Tongue (tissue), 2 donors: ENCODE measurements around the gene FBXL16. TPM values are rescaled to one million over a fixed set of nuclear protein-coding genes. Genes with fewer than 3 reads are reported as not detected.

Experiments
- DNase-seq: peaks from one replicate; pipeline ENCODE4 v3.0.0-alpha.2; 2015
- total RNA-seq: library from RNA; depleted of rRNA; stranded (reverse); fragments of >200 nt; gene quantifications from one replicate; pipeline ENCODE4 v1.2.3, GENCODE V29; 2014

FBXL16 gene
- total RNA-seq, 1 donor from 2014 or later, result 1.3 TPM

DNA sequence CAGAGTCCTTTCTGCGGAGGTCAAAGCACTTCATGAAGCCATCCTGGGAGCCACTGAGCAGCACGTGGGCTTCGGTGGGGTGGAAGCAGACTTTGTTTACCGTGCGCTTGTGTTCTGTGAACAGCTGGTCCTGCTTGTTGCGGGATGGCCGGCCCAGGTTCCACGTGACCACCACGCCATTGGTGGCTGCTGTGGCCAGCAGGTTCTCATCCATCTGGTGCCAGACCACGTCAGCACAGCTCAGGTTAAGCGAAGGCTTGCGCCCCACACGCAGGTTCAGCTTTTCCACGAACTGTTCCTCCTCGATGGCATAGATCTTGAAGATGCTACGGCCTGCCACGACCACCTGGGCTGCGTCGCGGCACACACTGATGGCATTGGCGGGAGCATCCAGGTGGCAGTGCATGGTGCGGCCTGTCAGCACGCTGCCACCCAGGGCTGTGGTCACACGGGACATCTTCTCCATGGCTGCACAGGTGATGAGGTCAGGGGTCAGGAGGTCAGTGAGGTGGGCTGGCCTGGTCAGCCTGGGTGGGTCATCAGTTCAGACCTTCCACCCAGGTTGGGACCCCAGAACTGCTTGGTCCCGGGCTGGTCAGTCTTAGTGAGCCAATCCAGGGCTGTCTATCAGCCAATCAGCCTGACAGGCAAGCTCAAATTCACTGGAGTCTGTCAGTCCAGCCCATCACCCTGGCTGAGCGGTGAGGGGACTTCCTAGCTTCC is 16.3 kb downstream of the FBXL16 start:
- no peak for DNase-seq

DNA sequence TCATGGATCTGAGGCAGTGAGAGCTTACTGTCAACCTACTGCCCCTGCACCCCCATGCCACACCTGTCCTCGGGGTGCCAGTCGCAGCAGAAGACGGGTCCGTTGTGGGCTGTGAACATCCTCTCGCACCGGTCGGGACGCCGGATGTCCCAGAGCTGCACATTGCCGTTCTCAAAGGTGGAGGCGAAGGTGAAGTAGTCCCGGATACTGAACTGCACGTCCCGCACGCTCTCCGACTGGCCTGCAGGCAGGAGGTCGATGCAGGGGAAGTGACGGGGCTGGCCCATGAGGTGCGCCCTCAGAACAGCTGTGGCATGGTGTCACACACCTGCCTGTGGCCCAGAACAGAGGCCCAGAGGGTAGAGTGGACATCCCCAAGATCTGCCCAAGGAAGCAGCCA is 18.1 kb downstream of the FBXL16 start:
- no peak for DNase-seq

- no peak for DNase-seq
These were observed 18.9 kb downstream of the FBXL16 start for GRCh38 chr16:686459-687260.

- no peak for DNase-seq
These were observed 19.6 kb downstream of the FBXL16 start for GRCh38 chr16:685967-686366.

DNA sequence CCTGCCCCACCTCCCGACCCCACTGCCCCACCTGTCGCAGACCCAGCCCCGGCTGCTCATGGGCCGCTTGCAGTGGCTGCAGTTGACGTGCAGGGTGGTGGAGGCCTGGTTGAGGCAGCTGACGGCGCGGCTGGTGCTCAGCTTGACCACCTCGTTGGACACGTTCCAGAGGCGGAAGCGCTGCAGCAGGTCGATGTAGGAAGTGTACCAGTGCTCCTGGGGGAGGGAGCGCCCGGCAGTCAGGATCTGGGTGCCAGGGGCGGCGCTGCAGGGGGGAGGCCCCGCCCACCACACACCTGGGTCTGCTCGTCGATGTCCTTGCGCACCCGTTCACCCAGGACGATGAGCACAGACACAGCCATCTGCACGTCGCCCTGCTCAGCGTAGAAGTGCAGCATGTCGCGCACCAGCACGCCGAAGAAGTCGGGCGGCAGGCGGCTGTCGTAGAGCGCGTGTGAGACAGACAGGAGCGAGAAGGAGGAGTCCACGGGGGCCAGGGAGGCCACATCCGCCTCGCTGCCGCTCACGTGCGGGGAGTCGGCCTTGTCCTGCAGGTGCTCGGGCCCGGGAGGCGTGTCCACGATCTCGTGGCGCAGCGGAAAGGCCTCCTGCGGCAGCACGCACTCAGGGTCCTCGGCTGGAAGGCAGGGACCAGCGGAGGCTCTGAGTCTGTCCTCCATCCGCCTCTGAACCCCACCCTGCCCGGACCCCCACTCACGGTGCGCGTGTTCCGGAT is 20.5 kb downstream of the FBXL16 start:
- DNase-seq, result no peak

DNA sequence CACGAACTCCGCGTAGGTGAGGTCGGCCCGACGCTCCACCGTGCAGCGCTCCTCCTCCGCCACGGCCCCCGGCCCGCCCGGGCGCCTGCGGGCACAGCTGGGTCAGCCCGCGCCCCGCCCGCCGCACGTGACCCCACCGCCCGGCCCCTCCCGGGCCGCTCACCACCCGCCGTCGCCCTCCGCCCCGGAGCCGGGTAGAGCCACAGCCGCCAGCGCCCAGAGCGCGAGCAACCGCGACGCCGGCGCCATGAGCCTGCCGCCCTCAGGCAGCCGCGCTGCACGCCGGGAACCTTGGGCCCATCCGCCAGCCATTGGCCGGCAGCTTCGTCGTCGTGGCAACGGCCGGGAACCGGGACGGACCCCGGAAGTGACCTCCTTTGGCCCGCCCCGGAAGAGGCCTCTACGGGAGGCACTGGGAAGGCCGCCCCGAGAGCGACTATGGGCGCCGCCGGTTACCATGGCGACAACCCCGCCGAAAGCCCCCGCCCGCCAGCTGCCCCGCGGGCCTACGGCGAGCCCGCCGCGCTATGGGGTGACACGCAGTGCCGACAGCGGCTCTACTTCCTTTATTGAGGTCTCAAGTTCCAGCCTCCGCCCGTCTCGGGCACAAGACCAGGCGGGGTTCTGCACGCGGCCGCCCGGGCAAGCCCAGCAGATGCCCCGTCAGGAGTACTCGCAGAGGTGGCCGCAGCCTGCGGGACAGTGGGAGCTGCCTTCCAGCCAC is 21.4 kb downstream of the FBXL16 start, which contains the start of gene JMJD8:
TSS of gene JMJD8 (minus strand) at position 264 of the 724 bp plus-strand sequence. CDS start at position 249, 15 bp downstream.
- DNase-seq, result peak; percentile 98

GRCh38 chr16:683396-684070 is 22.1 kb downstream of the FBXL16 start:
- DNase-seq, result no peak

DNA sequence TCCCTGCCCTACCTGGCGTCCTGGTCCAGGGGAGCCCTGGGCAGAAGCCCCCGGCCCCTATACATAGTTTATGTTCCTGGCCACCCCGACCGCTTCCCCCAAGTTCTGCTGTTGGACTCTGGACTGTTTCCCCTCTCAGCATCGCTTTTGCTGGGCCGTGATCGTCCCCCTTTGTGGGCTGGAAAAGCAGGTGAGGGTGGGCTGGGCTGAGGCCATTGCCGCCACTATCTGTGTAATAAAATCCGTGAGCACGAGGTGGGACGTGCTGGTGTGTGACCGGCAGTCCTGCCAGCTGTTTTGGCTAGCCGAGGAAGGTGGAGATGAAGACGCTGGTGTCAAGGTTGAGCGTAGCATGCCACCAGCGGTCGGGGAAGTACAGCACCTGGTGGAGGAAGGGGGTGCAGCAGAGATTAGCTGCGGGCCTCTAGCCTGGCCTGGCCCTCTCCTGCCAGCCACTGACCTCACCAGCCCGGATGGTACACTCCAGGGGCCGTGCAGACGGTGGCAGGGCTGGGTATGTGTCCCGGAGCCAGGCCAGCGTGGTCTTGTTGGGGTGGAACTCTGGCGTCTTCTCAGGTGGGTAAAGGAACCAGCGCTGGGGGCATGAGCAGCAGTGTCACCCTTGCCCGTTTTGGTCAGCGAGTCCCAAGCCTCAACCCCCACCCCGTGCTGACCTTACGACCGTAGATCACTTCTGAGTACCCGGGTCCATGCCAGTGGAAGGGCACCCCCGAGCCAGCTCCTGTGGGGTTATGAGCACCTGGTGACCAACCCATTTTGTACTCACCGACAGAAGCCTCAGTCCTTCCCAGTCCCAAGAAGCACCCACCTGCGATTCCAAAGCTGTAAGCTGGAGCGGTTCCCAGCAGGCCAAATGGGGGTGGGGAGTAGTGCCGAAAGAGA is 22.9 kb downstream of the FBXL16 start:
- DNase-seq, result no peak

DNA sequence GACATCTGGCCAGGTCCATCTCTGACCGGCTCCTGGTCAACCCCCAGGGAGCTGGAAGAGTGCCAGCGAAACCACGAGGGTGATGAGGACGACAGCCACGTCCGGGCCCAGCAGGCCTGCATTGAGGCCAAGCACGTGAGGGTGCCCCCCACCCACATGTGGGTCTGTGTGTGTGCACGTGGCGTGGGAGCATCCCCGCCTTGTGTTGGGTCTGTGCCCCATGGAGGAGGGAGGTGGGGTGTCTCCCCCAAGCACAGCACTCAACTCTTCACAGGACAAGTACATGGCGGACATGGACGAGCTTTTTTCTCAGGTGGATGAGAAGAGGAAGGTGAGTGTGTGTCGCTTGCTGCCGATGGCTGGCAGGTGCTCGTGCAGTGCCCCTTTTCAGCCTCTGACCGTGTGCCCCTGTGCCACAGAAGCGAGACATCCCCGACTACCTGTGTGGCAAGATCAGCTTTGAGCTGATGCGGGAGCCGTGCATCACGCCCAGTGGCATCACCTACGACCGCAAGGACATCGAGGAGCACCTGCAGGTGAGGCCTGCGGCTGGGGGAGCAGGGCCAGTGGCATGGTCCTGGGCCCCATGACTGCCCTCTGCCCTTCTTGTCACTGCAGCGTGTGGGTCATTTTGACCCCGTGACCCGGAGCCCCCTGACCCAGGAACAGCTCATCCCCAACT is 23.7 kb downstream of the FBXL16 start:
- DNase-seq, result no peak

DNA sequence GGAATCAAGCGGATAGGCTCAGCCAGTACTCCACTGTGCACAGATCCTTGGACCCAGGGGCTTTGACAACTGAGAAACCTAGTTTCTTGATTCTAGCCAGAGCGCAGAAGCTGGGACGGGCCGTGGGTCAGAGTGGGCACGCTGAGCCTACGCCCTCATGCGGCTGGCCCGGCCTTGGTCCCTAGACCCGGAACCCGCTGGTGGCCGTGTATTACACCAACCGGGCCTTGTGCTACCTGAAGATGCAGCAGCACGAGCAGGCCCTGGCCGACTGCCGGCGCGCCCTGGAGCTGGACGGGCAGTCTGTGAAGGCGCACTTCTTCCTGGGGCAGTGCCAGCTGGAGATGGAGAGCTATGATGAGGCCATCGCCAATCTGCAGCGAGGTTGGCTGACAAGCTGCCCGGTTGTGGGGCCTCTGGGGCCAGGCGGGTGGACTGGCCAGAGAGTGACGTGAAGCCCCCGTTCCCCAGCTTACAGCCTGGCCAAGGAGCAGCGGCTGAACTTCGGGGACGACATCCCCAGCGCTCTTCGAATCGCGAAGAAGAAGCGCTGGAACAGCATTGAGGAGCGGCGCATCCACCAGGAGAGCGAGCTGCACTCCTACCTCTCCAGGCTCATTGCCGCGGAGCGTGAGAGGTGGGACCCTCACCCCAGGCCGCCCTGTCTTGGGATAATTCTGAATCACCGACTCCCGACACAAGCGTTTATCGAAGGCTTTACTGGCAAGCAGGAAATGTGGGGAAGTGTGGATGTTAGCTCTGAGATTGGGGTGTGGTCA is 24.4 kb downstream of the FBXL16 start:
- no peak for DNase-seq

DNA sequence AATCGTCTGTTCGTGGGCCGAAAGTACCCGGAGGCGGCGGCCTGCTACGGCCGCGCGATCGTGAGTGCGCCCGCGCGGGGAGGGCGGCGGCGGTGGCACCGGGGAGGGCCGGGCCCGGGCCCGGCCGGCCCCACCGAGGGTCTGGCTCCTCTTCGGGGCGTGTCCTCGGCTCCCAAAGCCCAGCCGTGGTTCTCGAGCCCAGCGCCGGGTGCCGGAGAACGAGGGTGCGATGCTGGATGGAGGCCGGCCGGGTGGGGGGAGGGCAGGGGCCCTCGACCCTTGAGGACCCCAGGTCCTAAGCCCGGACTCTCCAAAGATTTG is 25.0 kb downstream of the FBXL16 start:
- no peak for DNase-seq

- peak; percentile 95 for DNase-seq
These were observed 25.6 kb downstream of the FBXL16 start, which contains the start of gene STUB1 for GRCh38 chr16:679814-680624. Gene STUB1 (plus strand): TSS chr16:680410. CDS start chr16:680526, 116 bp downstream.

DNA sequence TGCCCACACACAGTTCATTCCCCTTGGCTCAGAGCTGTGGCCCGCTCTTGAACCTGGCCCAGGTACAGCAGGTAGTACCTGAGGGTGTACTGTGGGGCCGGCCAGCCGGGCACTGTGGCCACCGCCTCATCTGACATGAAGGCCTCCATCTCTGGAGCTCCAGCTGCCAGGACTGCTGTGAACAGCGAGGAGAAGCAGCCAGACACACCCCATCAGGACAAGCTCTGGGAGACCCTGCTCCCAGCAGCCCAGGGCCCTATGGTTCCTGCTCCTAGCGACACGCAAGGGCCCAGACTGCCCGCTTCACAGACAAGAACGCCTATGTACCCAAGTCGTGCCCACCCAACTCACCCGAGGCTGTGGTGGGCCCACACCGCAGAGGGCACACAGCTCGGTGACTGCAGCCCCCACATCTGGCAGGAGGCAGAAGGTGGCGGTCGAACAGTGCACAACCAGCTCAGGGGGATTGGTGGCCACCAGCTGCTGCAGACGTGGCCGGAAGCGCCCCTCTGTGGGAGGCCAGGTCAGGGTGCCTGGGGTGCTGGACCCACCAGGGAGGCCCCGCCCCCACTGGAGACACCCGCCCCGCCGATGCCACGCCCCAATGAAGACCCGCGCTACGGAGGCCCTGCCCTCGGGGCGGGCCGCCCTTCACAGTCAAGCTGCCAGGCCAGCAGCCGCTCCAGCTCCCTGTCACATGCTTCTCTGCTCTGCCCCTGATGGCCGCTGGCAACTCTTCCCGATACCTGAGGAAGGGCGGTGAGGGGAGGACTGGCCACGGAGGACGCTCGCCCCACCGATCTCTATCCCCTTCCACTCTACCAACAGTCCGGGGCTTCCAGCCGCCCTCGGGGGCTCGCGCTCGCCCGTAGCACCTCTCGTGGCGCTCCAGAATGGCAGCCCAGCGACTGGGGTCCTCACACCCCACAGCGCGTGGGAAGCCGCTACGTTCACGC is 26.5 kb downstream of the FBXL16 start:
- DNase-seq, result peak; percentile 83

DNA sequence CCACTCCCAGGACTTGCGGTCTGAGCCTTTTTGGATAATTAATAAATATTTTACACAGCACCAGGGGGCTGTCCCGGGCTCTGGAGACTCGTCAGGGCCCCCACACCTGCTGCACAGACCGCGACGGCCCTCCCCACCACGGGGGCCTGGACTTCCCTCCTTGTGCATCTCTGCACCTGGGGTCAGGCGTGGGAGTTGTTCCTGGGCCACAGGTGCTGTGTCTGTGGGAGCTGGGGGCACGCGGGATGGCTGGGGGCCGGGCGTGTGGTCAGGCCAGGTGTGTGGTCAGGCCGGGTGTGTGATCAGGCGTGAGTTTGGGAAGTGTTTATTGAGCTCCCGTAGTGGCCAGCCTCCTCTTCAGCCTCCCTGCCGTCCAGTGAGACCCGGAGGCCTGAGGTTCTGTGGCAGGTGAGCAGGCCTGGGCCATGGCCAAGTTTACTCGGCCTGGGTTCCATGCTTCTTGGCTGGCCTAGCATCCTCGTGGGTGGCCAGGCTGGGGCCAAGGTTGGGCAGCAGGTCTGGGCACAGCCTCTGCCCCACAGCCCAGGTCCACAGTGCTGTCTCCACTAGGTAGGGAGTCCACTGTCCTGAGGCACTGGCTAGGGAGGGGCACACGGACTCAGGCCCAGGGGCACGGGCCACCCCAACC is 27.3 kb downstream of the FBXL16 start:
- no peak for DNase-seq

- DNase-seq, result peak; percentile 59
These were observed 28.0 kb downstream of the FBXL16 start for GRCh38 chr16:677316-678190.
